Right ventricle myocardium superior (tissue), 1 donor: ENCODE data around the gene POU4F2. TPM values are rescaled to one million over a fixed set of nuclear protein-coding genes. Genes with fewer than 3 reads are reported as not detected.
"Not testable (repeated sequence)": the region's sequence is repeated elsewhere in the genome, so short reads cannot be mapped to it uniquely, and the experiment has no call there.

Experiments used
- ATAC-seq: fragments of 200-7000 bp; cut with Tn5 transposase; one replicate; pipeline ENCODE4 v1.9.1; 2020; ENCODE audit warnings: mild to moderate bottlenecking; ENCODE audit not compliant: poor library complexity
- DNase-seq: peaks from one replicate; pipeline ENCODE4 v3.0.0-alpha.2; 2020
- intact Hi-C: fragments of 100-400 bp; cut with DNase I; formaldehyde crosslinking; loops from one replicate; pipeline ENCODE4 v1.11.2; 2022
- total RNA-seq: library from RNA; stranded (reverse); fragmentation: NEBNext Ultra II Directional; extraction: Animal tissue kit (Norgen Biotek cat#: 25700); gene quantifications from one replicate; pipeline ENCODE4 v1.2.1, GENCODE V29; 2021
- donor health status: DM: no; HTN: yes; CAD: no; lungs with severe emphysema.

POU4F2 gene
- total RNA-seq, 1 donor from 2014 or later = not detected

DNA sequence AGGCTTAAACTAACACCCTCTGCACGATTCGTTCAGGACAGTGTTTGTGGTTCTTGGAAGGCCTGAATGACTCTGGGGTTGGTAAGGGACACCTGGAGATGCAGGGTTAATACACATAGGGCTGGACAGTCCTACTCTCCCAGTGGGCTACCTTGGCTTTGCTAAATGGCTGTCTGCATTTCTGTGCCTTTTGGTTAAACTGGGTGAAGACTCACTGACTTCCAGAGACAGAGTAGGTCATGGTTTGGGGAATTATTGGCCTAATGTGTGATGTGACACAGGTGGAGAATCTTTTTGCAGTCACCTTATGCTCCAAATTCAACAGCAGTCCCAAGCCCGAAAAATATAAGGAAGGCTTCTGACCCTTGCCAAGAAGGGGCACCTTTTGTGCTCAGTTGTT lies 10.5 kb downstream of the POU4F2 start:
- no peak for ATAC-seq
- no peak for DNase-seq
- intact Hi-C loops = no loop called here

DNA sequence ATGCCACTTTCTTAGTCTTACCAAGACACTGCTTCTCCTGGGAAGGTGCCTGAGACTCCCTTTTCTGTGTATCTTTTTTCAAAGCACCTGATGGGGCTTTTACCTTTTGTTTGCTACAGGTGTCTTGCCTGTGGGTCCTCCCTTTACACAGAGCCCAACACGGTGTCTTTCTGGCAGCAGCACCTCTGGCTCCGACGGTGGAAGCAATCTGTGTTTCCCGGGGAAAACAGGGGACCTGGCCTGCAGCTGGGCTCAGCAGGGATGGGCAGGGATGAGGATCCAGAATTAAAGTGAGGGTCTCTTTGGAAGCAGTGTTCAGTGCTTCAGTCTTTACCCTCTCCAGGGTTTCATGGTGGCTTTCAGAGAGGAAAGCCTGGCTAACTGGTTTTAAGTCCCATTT lies 11.3 kb downstream of the POU4F2 start:
- DNase-seq (no peak), ATAC-seq (no peak)
- intact Hi-C loops = no loop called here

DNA sequence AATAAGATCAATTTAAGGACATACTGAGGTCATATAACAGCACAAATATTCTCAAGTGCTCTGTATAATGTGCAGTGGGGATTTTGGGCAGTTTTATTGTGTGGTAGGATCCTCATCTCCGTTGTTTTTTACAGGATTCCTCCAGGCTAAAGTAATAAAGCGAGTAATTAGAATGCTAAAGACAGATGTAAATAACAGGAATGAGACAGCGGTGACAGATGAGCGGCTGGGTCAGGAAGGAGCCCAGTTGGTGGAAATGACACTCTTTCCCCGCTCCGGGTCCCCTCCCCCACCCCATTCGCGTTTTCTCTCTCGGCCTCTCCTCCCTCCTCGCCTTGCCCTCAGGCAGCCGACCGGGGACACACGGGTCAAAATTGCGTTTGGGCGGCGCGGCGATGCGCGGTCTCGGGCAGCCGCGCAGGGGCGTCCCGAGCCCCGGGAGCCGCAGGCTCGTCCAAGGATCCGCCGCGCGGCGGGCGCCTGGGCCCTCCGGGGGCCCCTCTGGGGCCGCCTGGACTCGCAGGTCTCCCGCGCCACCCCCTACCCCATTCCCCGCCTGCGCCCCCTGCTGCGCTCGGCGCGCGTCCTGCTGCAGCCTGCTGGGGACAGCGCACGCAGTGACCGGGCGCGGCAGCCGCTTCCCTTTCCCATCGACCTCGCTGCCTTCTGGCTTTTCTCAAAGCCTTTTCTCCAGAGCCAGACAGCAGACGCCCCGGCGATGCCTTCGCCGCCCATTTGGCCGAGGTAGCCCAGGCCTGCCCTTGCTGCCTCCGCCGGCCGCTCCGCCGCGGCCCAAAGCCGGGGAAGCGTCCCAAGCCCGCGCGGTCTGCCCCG lies 16.2 kb downstream of the POU4F2 start:
- peak; percentile 49 for DNase-seq
- intact Hi-C loops = no loop called here
- peak; percentile 74 for ATAC-seq

DNA sequence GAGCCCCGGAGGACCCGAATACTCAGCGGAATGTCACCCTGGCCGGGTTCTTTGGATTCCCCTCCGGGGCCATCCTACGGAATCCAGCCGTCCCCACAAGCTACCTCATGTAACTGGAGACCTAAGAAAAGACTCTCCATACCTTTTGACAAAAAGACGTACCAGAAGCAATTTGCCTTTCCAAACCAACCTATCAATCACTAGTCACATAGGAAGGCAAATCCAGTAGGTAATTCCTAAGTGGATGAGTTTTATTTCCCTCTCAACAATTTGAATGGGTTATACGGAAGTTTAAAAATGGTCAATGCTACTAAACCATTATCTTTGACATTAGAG lies 16.8 kb downstream of the POU4F2 start:
- DNase-seq = no peak
- ATAC-seq = no peak
- intact Hi-C loops = no loop called here

DNA sequence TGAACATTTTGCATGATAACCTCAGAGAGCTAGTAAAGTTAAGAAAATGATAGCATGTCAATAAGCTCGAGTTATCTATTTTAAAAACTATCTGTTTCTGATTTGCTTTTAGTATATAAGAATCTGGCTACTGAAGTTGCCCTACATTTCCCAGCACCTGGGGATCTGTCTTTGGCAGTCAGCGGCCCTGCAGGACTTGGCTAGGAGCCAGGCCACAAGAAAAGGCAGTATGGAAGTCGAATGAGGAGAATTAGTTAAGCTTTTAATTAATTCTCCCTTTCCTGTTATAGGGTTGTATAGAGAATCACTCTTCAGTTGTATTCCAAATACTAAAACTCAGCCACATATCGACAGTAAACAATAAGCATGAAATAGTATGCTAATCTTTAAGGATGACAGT lies 22.7 kb downstream of the POU4F2 start:
- no peak for ATAC-seq

DNA sequence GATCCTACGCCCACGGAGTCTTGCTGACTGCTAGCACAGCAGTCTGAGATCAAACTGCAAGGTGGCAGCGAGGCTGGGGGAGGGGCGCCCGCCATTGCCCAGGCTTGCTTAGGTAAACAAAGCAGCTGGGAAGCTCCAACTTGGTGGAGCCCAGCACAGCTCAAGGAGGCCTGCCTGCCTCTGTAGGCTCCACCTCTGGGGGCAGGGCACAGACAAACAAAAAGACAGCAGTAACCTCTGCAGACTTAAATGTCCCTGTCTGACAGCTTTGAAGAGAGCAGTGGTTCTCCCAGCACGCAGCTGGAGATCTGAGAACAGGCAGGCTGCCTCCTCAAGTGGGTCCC lies 25.2 kb downstream of the POU4F2 start:
- ATAC-seq, DNase-seq, intact Hi-C loops: not testable (repeated sequence)

More for the DNA sequence above, 22.7 kb downstream of the POU4F2 start:
- intact Hi-C loops = no loop called here
- DNase-seq = no peak

DNA sequence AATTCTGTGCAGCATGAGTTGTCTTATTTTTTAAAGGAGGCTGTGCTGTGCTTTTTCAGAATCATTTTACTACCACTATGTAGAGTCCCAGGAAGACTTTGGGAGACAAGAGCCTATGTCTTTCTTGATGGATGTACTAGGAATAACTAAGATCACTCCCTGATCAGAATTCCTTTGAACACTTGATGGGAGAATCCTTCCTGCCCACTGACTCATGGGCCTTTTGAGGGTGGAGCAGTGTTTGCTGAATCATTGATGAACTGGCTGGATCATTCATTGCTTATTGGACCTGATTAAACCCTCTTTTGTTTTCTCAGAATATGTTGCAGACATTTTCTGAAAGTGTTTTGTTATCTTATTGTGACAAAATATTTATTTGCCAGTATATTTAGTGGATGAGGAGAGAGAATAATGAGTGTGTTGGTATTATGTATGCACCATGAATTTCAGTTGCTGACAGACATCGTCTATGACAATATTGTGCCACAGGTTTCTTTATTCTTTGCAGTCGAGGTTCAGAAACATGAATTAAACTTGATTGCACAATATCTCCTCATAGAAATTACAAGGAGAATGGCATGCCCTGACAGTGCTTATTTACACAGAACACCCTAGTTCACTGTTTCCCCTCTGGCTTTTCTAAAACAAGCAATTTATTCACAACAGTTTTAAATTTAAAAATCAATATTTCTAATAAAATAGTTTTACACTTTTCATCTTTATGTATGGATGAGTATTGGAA lies 36.3 kb downstream of the POU4F2 start:
- intact Hi-C loops = no loop called here
- ATAC-seq = no peak
- no peak for DNase-seq

Other genes starting within 250 kb of the POU4F2 start
- gene SLC10A7, start 117.0 kb upstream of the POU4F2 start, total RNA-seq = 5.2 TPM